CD14-positive monocyte (primary cell): ENCODE results near the gene KDM6A. TPM values are rescaled to one million over a fixed set of nuclear protein-coding genes. Genes with fewer than 3 reads are reported as not detected.

Experiments used
- DNase-seq, 3 donors: peaks; one replicate each; pipeline ENCODE4 v3.0.0-alpha.2; 2011 to 2022
- H2AFZ ChIP-seq: 2 replicates; pipeline ENCODE4 v1.6.0; 2012; ENCODE audit warnings: mild to moderate bottlenecking, low read depth, low read length, inconsistent platforms; ENCODE audit not compliant: insufficient read depth, poor library complexity, severe bottlenecking
- H3K27ac ChIP-seq, 2 donors: 1 replicate in 1 of 2; 2 replicates in 1 of 2; pipeline ENCODE4 v1.5.1; 2012 to 2013; ENCODE audit warnings: low read length in 2 of 2, control low read depth in 1 of 2, inconsistent platforms in 1 of 2, low read depth in 1 of 2, mild to moderate bottlenecking in 1 of 2
- H3K27me3 ChIP-seq, 2 donors: one replicate each; pipeline versions ENCODE4 v1.6.0 to v1.6.1; 2011 to 2013; ENCODE audit warnings: low read length in 2 of 2; ENCODE audit not compliant: control insufficient read depth in 2 of 2, insufficient read depth in 2 of 2
- H3K36me3 ChIP-seq, 2 donors: replicated peaks in 1 of 2; 1 replicate in 1 of 2; 2 replicates in 1 of 2; pipeline versions ENCODE4 v1.5.1 to v1.6.1; 2012 to 2013; ENCODE audit warnings: low read length in 2 of 2, control low read depth in 1 of 2, inconsistent platforms in 1 of 2, mild to moderate bottlenecking in 1 of 2; ENCODE audit not compliant: insufficient read depth in 2 of 2, control insufficient read depth in 1 of 2
- H3K4me1 ChIP-seq, 2 donors: 1 replicate in 1 of 2; 2 replicates in 1 of 2; pipeline versions ENCODE4 v1.5.1 to v1.6.1; 2012 to 2013; ENCODE audit warnings: low read length in 2 of 2, control low read depth in 1 of 2, inconsistent platforms in 1 of 2, mild to moderate bottlenecking in 1 of 2, moderate library complexity in 1 of 2; ENCODE audit not compliant: insufficient read depth in 2 of 2, control insufficient read depth in 1 of 2
- H3K4me2 ChIP-seq: replicated peaks from 2 replicates; pipeline ENCODE3; 2012; ENCODE audit warnings: low read length, moderate library complexity, mild to moderate bottlenecking; ENCODE audit not compliant: poor library complexity, severe bottlenecking; ENCODE audit errors: extremely low read depth
- H3K4me3 ChIP-seq, 3 experiments: fragments of 200-600 bp in 1 of 3; sonication (generic) in 1 of 3; replicated peaks in 1 of 3; 1 replicate in 2 of 3; 2 replicates in 1 of 3; pipeline ENCODE4 v1.5.1; 2011 to 2013; ENCODE audit warnings: low read length in 3 of 3, mild to moderate bottlenecking in 3 of 3, control low read depth in 2 of 3, low read depth in 2 of 3, inconsistent platforms in 1 of 3, moderate library complexity in 1 of 3
- H3K79me2 ChIP-seq: 2 replicates; pipeline ENCODE4 v1.6.0; 2012; ENCODE audit warnings: mild to moderate bottlenecking, control low read depth, inconsistent platforms, low read length, moderate library complexity; ENCODE audit not compliant: insufficient read depth
- H3K9ac ChIP-seq: 2 replicates; pipeline ENCODE4 v1.6.0; 2017; ENCODE audit warnings: low read length, mild to moderate bottlenecking; ENCODE audit not compliant: insufficient read depth, poor library complexity, severe bottlenecking
- H3K9me3 ChIP-seq, 2 donors: replicated peaks in 1 of 2; 1 replicate in 1 of 2; 2 replicates in 1 of 2; pipeline versions ENCODE4 v1.5.1 to v1.6.1; 2012 to 2013; ENCODE audit warnings: low read length in 2 of 2, control low read depth in 1 of 2; ENCODE audit not compliant: control insufficient read depth in 1 of 2, insufficient read depth in 1 of 2
- H4K20me1 ChIP-seq: 2 replicates; pipeline ENCODE4 v1.6.0; 2012; ENCODE audit warnings: mild to moderate bottlenecking, low read length, control low read depth, moderate library complexity; ENCODE audit not compliant: insufficient read depth
- H3K27ac Mint-ChIP-seq, 7 donors: one replicate each; pipeline ENCODE4 v1.8.0; 2020; ENCODE audit warnings: mild to moderate bottlenecking in 7 of 7, mixed read lengths in 7 of 7, moderate library complexity in 6 of 7, inconsistent platforms in 2 of 7
- H3K27me3 Mint-ChIP-seq, 3 donors: one replicate each; pipeline ENCODE4 v1.8.0; 2021 to 2022; ENCODE audit warnings: low read depth in 3 of 3, mild to moderate bottlenecking in 3 of 3, mixed read lengths in 3 of 3, moderate library complexity in 3 of 3, inconsistent platforms in 1 of 3
- H3K36me3 Mint-ChIP-seq, 2 donors: one replicate each; pipeline ENCODE4 v1.8.0; 2020; ENCODE audit warnings: mixed read lengths in 2 of 2, inconsistent platforms in 1 of 2, mild to moderate bottlenecking in 1 of 2
- H3K4me1 Mint-ChIP-seq: one replicate; pipeline ENCODE4 v1.8.0; 2020; ENCODE audit warnings: mild to moderate bottlenecking, mixed read lengths
- H3K4me3 Mint-ChIP-seq, 2 donors: one replicate each; pipeline ENCODE4 v1.8.0; 2020; ENCODE audit warnings: mild to moderate bottlenecking in 2 of 2, mixed read lengths in 2 of 2, moderate library complexity in 1 of 2
- H3K9me3 Mint-ChIP-seq, 7 donors: one replicate each; pipeline ENCODE4 v1.8.0; 2020 to 2022; ENCODE audit warnings: mixed read lengths in 7 of 7, mild to moderate bottlenecking in 6 of 7, moderate library complexity in 6 of 7, inconsistent platforms in 2 of 7
- CTCF ChIP-seq: fragments of 200-600 bp; IDR thresholded peaks from one replicate; pipeline ENCODE4 v1.8.0; 2022; ENCODE audit warnings: antibody characterized with exemption, mild to moderate bottlenecking
- WGBS: methylation state at CpG from one replicate; pipeline ENCODE4 v1.1.5; 2013; ENCODE audit warnings: missing lambda C conversion rate; ENCODE audit not compliant: insufficient coverage; 5-methylcytosine and 5-hydroxymethylcytosine counted together
- intact Hi-C, 2 donors: fragments of 100-400 bp; cut with micrococcal nuclease; formaldehyde crosslinking; loops; one replicate each; pipeline versions ENCODE4 v1.15.0 to v1.15.1; 2023
- polyA plus RNA-seq, 3 donors: library from polyadenylated mRNA; depleted of rRNA in 1 of 3; unstranded in 2 of 3; stranded (reverse) in 1 of 3; fragments of 300-500 nt in 2 of 3; fragments of >200 nt in 1 of 3; fragmentation: Illumina TruSeq in 2 of 3; gene quantifications; 1 replicate in 2 of 3; 2 replicates in 1 of 3; pipeline ENCODE4 v1.2.3, GENCODE V29; 2012 to 2021

Gene KDM6A
- polyA plus RNA-seq, 3 donors: 7.6 to 35.0 (median 13.8) TPM

GRCh38 chrX:44875185-44875489 is 2.1 kb downstream of the KDM6A start:
- peaks cover 1 to 4% of the 10 kb centered on the region in 2 donors for H3K36me3 Mint-ChIP-seq
- DNase-seq: no peak
- Histone ChIP-seq H2AFZ (no peak overlapping the region), H3K4me2 (peak overlapping the region; percentile 83), H3K9me3 (no peaks in the 10 kb centered on the region), H3K79me2 (peaks cover 87% of the 10 kb centered on the region), H3K27me3 (no peaks in the 10 kb centered on the region), H3K36me3 (no peaks in the 10 kb centered on the region), H3K27ac (peak overlapping the region in 1 of 2 donors; percentile 94), H3K4me3 (peak overlapping the region; percentile 84 to 93 (median 90)), H3K4me1 (peaks cover 10 to 44% of the 10 kb centered on the region in 2 donors), H4K20me1 (peaks cover 59% of the 10 kb centered on the region), H3K9ac (peak overlapping the region; percentile 99)
- H3K4me1 Mint-ChIP-seq: peaks cover 19% of the 10 kb centered on the region
- peak overlapping the region; percentile 74 to 87 for H3K4me3 Mint-ChIP-seq
- H3K27ac Mint-ChIP-seq: peak overlapping the region; percentile 19 to 99 (median 60)
- H3K9me3 Mint-ChIP-seq: peaks cover 0 to 4% (median 0%) of the 10 kb centered on the region in 7 donors
- no CpG with 5 or more reads among the region's 5 CpGs for WGBS
- no peak for TF ChIP-seq CTCF
- intact Hi-C loops: no loop called here
- no peaks in the 10 kb centered on the region for H3K27me3 Mint-ChIP-seq

GRCh38 chrX:44876086-44876485 is 3.1 kb downstream of the KDM6A start:
- no peak overlapping the region for H2AFZ ChIP-seq
- H4K20me1 ChIP-seq: peaks cover 68% of the 10 kb centered on the region
- DNase-seq: no peak
- no peaks in the 10 kb centered on the region for H3K27me3 ChIP-seq
- peak overlapping the region in 1 of 7 donors; percentile 3 for H3K27ac Mint-ChIP-seq
- H3K36me3 ChIP-seq: no peaks in the 10 kb centered on the region
- H3K4me3 Mint-ChIP-seq: peak overlapping the region; percentile 34 to 35
- H3K27me3 Mint-ChIP-seq: no peaks in the 10 kb centered on the region
- no peak overlapping the region for H3K9ac ChIP-seq
- peaks cover 1 to 12% of the 10 kb centered on the region in 2 donors for H3K36me3 Mint-ChIP-seq
- H3K79me2 ChIP-seq: peaks cover 94% of the 10 kb centered on the region
- peaks cover 0 to 4% (median 0%) of the 10 kb centered on the region in 7 donors for H3K9me3 Mint-ChIP-seq
- peak overlapping the region in 1 of 3 experiments; percentile 90 for H3K4me3 ChIP-seq
- TF ChIP-seq CTCF: no peak
- H3K27ac ChIP-seq: no peak overlapping the region
- H3K4me1 ChIP-seq: peaks cover 9 to 44% of the 10 kb centered on the region in 2 donors
- no CpG with 5 or more reads among the region's 4 CpGs for WGBS
- no peaks in the 10 kb centered on the region for H3K9me3 ChIP-seq
- H3K4me2 ChIP-seq: peak overlapping the region; percentile 83
- H3K4me1 Mint-ChIP-seq: peaks cover 25% of the 10 kb centered on the region
- intact Hi-C loops: no loop called here
